Measurements from ENCODE around the gene HOXA3.
A peak's percentile ranks its signal among the peaks of the same experiment; 100 is the strongest.

Gene HOXA3

DNA sequence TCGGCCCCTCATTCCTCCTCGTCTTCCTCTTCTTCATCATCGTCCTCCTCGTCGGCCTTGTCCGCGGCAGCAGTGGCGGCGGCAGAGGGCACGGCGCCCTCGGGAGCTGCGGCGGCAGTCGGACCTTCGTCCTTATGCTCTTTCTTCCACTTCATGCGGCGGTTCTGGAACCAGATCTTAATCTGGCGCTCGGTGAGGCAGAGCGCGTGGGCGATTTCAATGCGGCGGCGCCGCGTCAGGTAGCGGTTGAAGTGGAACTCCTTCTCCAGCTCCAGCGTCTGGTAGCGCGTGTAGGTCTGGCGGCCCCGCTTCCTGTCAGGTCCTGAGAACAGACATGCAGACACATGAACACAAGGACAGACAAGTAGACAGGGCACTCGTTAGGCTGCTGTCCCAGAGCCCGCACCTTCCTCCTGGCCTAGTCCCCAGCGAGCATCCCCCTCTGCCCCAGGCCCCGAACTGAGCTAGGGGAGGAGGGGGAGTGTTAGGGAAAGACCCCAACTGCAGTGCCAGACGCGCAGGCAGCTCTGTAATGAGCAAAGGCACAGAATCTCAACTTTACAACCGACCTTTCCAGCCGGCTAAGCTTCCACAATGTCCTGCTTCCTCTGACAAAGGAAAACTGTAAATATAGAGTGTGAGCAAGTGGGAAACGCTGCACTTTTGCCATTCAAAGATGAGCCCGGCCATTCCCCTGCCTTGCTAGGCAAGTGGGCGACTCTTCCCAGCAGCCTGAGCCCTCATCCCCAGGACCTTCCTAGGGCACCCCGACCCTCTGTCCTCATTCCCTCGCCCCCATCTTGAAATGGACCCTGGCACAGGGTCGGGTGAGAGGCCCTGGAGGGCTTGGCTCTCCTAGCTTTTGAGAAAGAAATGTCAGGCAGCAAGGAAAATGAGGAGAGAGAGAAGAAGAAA lies 2.8 kb upstream of the HOXA3 start:
- no peak for DNase-seq (ENCODE audit: low read depth)
- H3K4me3 ChIP-seq (ENCODE audit: control insufficient read depth, low read depth, low read length): peak overlapping the region; percentile 73

DNA sequence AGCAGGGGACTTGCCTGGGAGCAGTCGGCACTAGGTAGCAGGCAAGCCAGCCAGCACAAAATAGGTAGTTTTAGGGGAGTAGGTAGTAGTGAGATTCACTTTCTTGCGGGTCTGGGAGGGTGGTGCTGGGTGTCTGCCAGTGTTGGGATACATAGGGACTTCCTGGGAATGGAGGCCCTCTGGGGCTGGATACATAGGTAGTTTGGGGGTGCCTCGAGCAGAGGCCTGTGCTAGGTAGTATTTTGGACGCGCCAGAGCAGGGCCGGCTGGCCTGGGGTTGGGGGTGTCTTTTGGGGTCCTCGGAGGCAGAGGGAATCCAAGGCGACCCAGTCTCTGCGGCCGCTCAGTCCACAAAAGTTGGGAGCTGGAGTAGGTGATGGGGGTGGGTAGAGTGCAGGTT lies 2.0 kb upstream of the HOXA3 start:
- TF ChIP-seq, protein P1, sequence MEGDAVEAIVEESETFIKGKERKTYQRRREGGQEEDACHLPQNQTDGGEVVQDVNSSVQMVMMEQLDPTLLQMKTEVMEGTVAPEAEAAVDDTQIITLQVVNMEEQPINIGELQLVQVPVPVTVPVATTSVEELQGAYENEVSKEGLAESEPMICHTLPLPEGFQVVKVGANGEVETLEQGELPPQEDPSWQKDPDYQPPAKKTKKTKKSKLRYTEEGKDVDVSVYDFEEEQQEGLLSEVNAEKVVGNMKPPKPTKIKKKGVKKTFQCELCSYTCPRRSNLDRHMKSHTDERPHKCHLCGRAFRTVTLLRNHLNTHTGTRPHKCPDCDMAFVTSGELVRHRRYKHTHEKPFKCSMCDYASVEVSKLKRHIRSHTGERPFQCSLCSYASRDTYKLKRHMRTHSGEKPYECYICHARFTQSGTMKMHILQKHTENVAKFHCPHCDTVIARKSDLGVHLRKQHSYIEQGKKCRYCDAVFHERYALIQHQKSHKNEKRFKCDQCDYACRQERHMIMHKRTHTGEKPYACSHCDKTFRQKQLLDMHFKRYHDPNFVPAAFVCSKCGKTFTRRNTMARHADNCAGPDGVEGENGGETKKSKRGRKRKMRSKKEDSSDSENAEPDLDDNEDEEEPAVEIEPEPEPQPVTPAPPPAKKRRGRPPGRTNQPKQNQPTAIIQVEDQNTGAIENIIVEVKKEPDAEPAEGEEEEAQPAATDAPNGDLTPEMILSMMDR (IDR thresholded peaks at IDR 0.05; ENCODE audit: control insufficient read depth, insufficient read depth, low read depth, low read length, missing control alignments): no peak
- H3K4me3 ChIP-seq (ENCODE audit: control insufficient read depth, low read depth, low read length): no peak overlapping the region
- no peak for DNase-seq (ENCODE audit: low read depth)

More for the DNA sequence above, 2.8 kb upstream of the HOXA3 start:
- TF ChIP-seq, protein P1 (IDR thresholded peaks at IDR 0.05; ENCODE audit: control insufficient read depth, insufficient read depth, low read depth, low read length, missing control alignments): no peak

DNA sequence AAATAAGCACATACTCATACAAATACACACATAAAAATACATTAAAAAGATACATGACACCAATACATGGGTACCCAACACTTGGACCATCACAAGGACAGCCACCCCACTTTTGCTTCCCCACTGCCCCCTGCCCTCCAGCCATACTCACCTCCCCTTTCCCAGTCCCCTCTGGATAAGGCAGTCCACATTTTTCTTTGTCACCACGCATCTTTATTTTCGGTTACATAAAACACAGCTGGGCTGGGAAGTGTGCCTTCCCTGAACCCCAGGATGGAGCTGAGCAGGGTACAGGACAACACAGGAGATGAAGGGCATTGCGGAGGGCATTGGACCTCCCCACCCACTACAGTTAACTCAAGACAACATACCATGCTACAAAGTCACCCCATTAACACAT lies 1.1 kb upstream of the HOXA3 start:
- no peak for DNase-seq (ENCODE audit: low read depth)
- TF ChIP-seq, protein P1 (IDR thresholded peaks at IDR 0.05; ENCODE audit: control insufficient read depth, insufficient read depth, low read depth, low read length, missing control alignments): no peak
- no peak overlapping the region for H3K4me3 ChIP-seq (ENCODE audit: control insufficient read depth, low read depth, low read length)

DNA sequence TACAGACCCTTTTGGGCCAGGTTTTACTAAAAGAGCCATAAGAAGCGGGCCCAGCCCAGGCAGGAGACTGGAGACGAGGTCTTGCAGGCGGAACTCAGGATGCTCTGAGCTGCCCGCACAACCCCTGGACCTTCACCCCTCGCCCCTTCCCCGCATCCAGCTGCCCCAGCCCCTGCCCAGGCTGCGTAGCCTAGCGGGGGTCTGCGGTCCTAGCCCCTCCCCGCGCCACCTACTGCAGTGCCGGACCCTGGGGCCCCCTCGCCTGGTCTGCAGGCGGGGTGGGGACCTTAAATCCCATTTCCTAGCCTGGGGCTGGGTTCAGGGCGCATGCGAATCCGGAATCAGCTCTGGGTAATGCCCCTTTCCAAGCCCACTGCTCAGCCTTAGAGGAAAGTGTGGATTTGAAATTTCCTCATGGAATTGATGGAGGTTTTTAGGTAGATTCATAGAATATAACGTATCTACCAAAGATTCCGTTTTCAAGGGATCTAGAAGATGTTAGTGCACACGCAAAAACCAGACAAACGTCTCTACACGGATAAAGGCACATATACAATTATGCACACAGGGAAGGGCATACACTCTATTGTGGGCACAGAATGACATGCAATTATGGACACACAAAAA lies 546 bp upstream of the HOXA3 start:
- no peak overlapping the region for H3K4me3 ChIP-seq (ENCODE audit: control insufficient read depth, low read depth, low read length)
- DNase-seq (ENCODE audit: low read depth): no peak
- TF ChIP-seq, protein P1 (IDR thresholded peaks at IDR 0.05; ENCODE audit: control insufficient read depth, insufficient read depth, low read depth, low read length, missing control alignments): no peak

DNA sequence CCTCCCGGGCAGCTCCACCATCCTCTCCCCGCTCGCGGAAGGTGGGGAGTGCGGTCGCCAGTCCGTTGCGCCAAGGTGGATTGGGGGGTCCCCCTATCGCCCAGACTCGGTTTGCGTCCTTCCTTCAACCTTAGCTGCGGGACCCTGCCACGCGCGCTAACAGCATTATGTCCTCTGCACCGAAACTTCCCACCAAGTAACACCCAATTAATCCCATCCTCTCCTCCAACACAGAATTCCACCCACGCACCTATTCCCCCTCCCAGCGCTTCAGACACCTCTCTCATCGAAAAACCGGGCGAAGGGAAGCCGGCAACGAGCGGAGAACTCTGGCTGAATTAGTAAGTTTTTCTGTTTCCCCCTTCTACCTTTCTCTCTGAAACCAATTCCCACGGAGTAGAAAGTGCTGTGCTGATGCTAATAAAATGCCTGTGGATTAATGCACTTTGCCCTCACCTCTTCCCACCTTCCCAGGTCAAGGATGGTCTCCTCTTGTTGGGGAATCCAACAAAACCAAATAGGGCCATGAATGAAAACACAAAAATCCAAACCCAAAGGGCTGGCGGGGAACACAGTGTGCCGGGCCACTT lies 947 bp downstream of the HOXA3 start:
- peak overlapping the region; percentile 65 for H3K4me3 ChIP-seq (ENCODE audit: control insufficient read depth, low read depth, low read length)
- TF ChIP-seq, protein P1 (IDR thresholded peaks at IDR 0.05; ENCODE audit: control insufficient read depth, insufficient read depth, low read depth, low read length, missing control alignments): peak; percentile 13
- DNase-seq (ENCODE audit: low read depth): no peak

DNA sequence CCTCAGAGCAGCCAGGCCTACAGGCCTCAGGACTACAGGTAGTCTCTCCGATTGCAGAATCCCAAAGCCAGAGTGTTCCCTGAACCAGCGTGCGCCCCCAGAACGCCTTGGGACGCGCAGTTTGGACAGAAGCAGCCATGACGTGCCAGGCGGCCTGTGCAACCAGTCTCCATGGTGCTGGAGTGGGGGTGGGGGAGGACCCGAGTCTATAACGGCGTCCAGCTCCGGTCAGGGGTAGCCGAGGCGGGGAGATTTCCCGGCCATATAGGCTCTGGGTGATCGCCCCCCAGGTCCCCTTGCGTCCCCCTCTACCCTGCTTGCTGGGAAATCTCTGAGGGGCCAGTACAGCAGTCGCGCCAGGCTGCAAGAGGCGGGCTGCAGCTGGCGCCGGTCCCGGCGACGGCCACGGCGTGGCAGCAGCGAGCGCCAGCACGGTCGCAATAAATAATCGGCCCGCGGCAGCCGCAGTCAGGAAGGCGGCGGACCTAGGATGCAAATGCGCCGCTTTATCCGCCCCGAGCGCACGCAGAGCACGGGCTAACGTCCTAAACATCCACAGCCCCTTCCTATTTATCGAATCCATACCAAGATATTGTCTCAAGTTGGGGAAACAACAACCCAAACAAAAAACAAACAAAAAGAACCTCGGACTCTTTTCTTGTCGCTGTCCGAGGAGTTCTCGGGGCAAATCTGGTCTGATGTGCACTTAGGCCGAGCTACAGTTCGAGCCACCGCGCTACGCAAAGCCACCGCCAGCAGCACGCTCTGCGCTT lies 1.6 kb downstream of the HOXA3 start:
- no peak for DNase-seq (ENCODE audit: low read depth)
- peak overlapping the region; percentile 65 for H3K4me3 ChIP-seq (ENCODE audit: control insufficient read depth, low read depth, low read length)
- TF ChIP-seq, protein P1 (IDR thresholded peaks at IDR 0.05; ENCODE audit: control insufficient read depth, insufficient read depth, low read depth, low read length, missing control alignments): peak; percentile 67
